Endothelial cell of umbilical vein (primary cell): Measurements from ENCODE around the gene CACNA1E. TPM values are rescaled to one million over a fixed set of nuclear protein-coding genes. Genes with fewer than 3 reads are reported as not detected.
A peak's percentile ranks its signal among the peaks of the same experiment; 100 is the strongest.

Experiments used
- BruUV-seq: library from RNA; stranded (reverse); fragments of 400-500 nt; replicated peaks from 2 replicates; lab custom pipeline; 2021; lab: Mats Ljungman, UMichigan
- CTCF ChIA-PET: fragments of 300-600, 350-600 bp; sonication (Branson Sonifier 250); formaldehyde crosslinking; loops from one replicate; lab custom pipeline; 2021; ENCODE audit warnings: antibody characterized with exemption, inconsistent platforms; lab: Charles Lee
- POLR2A ChIA-PET: fragments of 300-600, 350-600 bp; sonication (Branson Sonifier 250); formaldehyde crosslinking; loops from one replicate; lab custom pipeline; 2021; ENCODE audit warnings: antibody characterized with exemption, inconsistent platforms; lab: Charles Lee
- DNase-seq: peaks from one replicate; pipeline ENCODE4 v3.0.0-alpha.2; 2011; ENCODE audit warnings: low read depth, low spot score
- FAIRE-seq: peaks from 2 replicates; lab custom pipeline; 2011; peaks lifted over from hg19 to GRCh38; lab: Jason Lieb, UNC
- H2AFZ ChIP-seq: 2 replicates; pipeline ENCODE4 v1.6.0; 2012; ENCODE audit warnings: low read depth, low read length, control low read depth, inconsistent platforms
- H3K27ac ChIP-seq: 2 replicates; pipeline ENCODE4 v1.5.1; 2011; ENCODE audit warnings: low read depth, mild to moderate bottlenecking, control low read depth, low read length, moderate library complexity; ENCODE audit not compliant: insufficient read depth
- H3K27me3 ChIP-seq, 2 experiments: 2 replicates each; pipeline versions ENCODE4 v1.6.0 to v1.6.1; 2011; ENCODE audit warnings: low read length in 2 of 2, mixed read lengths in 1 of 2; ENCODE audit not compliant: control insufficient read depth in 2 of 2, insufficient read depth in 2 of 2
- H3K36me3 ChIP-seq, 2 experiments: 2 replicates in 1 of 2; 3 replicates in 1 of 2; pipeline ENCODE4 v1.5.1; 2011; ENCODE audit warnings: low read length in 2 of 2, mild to moderate bottlenecking in 1 of 2, moderate library complexity in 1 of 2; ENCODE audit not compliant: control insufficient read depth in 2 of 2, insufficient read depth in 2 of 2; ENCODE audit errors: extremely low read depth in 1 of 2
- H3K4me1 ChIP-seq: 3 replicates; pipeline ENCODE4 v1.5.1; 2011; ENCODE audit warnings: mild to moderate bottlenecking, low read length; ENCODE audit not compliant: control insufficient read depth, insufficient read depth; ENCODE audit errors: extremely low read depth
- H3K4me2 ChIP-seq: 2 replicates; pipeline ENCODE4 v1.6.1; 2011; ENCODE audit warnings: low read length, control low read depth, mixed read lengths; ENCODE audit not compliant: insufficient read depth
- H3K4me3 ChIP-seq, 3 experiments: fragments of 200-600 bp in 1 of 3; sonication (generic), shearing (Covaris generic) in 1 of 3; replicated peaks in 1 of 3; 2 replicates each; pipeline ENCODE4 v1.5.1; 2011 to 2016; ENCODE audit warnings: control low read depth in 3 of 3, low read length in 3 of 3, mild to moderate bottlenecking in 2 of 3, inconsistent platforms in 1 of 3, low read depth in 1 of 3, moderate library complexity in 1 of 3; ENCODE audit not compliant: insufficient read depth in 1 of 3
- H3K79me2 ChIP-seq: 2 replicates; pipeline ENCODE4 v1.6.0; 2012; ENCODE audit warnings: low read length, inconsistent platforms; ENCODE audit not compliant: control insufficient read depth, insufficient read depth
- H3K9ac ChIP-seq: replicated peaks from 2 replicates; pipeline ENCODE3; 2011; ENCODE audit warnings: low read length, control low read depth; ENCODE audit not compliant: insufficient read depth; ENCODE audit errors: extremely low read depth
- H3K9me1 ChIP-seq: replicated peaks from 3 replicates; pipeline ENCODE4 v1.6.0; 2011; ENCODE audit warnings: mild to moderate bottlenecking, low read length; ENCODE audit not compliant: control insufficient read depth, insufficient read depth; ENCODE audit errors: extremely low read depth
- H3K9me3 ChIP-seq: replicated peaks from 2 replicates; pipeline ENCODE4 v1.5.1; 2012; ENCODE audit warnings: low read length, inconsistent platforms; ENCODE audit not compliant: control insufficient read depth, insufficient read depth
- H4K20me1 ChIP-seq: replicated peaks from 2 replicates; pipeline ENCODE3; 2011; ENCODE audit warnings: mild to moderate bottlenecking, low read length; ENCODE audit not compliant: control insufficient read depth, insufficient read depth; ENCODE audit errors: extremely low read depth
- EZH2 ChIP-seq: IDR thresholded peaks from 2 replicates; pipeline ENCODE4 v1.6.1; 2012; ENCODE audit warnings: borderline replicate concordance, low read depth, mild to moderate bottlenecking, moderate library complexity, low read length, inconsistent platforms; ENCODE audit not compliant: severe bottlenecking
- JUN ChIP-seq: IDR thresholded peaks from 2 replicates; pipeline ENCODE4 v1.6.1; 2011; ENCODE audit warnings: borderline replicate concordance, low read depth; ENCODE audit not compliant: insufficient read length, insufficient read depth
- MYC ChIP-seq: IDR thresholded peaks from one replicate; pipeline ENCODE4 v1.6.1; 2011; ENCODE audit warnings: mild to moderate bottlenecking, low read depth, low read length
- dilution Hi-C: fragments of 300-500 bp; cut with MboI; formaldehyde crosslinking; loops from one replicate; pipeline ENCODE4 v1.15.0; 2019; ENCODE audit warnings: low sequenced_read_pairs; ENCODE audit not compliant: extremely low pct_ligation_motif_present
- intact Hi-C: fragments of 100-400 bp; cut with micrococcal nuclease; formaldehyde crosslinking; loops from one replicate; pipeline ENCODE4 v1.10.0; 2022
- polyA plus RNA-seq, 4 experiments: library from polyadenylated mRNA; depleted of rRNA in 3 of 4; stranded (reverse) in 3 of 4; unstranded in 1 of 4; fragments of >200 nt; gene quantifications; 2 replicates each; pipeline versions ENCODE4 v1.2.1 to v1.2.3, GENCODE V29; 2011 to 2012; ENCODE audit warnings: missing spikeins in 1 of 4
- total RNA-seq: library from RNA; stranded (reverse); gene quantifications from 2 replicates; pipeline ENCODE4 v1.2.3, GENCODE V29; 2021
- TF ChIP-seq, protein P1 (sequence below): IDR thresholded peaks from 2 replicates; pipeline ENCODE4 v1.6.1; 2011; ENCODE audit not compliant: insufficient read depth, insufficient read length
- TF ChIP-seq, protein P2 (sequence below), 2 donors: IDR thresholded peaks; 1 replicate in 1 of 2; 2 replicates in 1 of 2; pipeline ENCODE4 v1.5.1; 2011; ENCODE audit warnings: low read length in 2 of 2, mild to moderate bottlenecking in 2 of 2, moderate library complexity in 2 of 2, control low read depth in 1 of 2, inconsistent platforms in 1 of 2, low read depth in 1 of 2; ENCODE audit not compliant: insufficient read depth in 1 of 2; ENCODE audit errors: extremely low read depth in 1 of 2

The CACNA1E gene
- total and polyA plus RNA-seq, 2 donors (not counting 3 experiments of a cell fraction or from before 2014, with no cell fraction given): not detected

DNA sequence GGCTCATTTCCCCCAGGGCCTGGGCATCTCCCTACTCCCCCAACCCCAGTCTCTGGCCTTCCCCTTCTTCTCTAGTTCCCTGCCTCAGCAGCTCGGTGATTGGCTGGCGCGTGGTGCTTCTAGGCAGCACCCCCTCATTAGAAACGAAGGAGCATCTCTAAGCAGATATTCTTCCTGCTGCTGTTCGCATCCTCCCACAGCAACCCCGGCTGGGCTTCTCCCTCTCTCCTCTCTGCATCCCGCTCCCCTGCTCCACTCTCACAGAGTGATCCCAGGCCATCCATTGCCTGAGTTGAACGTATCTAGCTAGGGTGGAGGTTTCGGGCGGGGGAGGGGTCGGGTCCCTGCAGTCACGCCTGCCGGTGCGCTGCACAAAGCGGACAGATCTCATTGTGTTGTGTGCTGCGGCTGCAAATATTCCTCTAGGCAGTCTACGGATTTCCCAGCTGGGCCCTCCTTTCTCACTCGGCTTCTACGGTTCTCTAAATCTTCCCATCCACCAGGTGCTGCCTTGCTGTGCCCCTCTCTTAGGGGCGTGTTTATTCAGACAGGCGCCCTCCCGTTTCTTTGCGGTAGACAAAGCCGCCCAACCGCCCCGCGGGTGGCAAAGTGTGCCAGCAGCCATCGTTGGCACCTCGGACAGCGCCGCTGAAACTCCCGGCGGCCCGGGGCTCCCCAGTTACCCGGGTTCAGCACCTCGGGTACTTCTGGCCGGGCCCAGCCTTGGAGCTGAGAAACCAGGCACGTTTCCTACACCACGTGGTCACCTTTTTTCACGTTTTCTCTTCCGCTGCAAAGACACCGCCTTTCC is 2.2 kb downstream of the CACNA1E start:
- BruUV-seq: no TSS peak

More for the DNA sequence above, 2.2 kb downstream of the CACNA1E start:
- Histone ChIP-seq H3K9me3 (no peaks in the 10 kb centered on the region), H3K27me3 (peaks cover 31 to 47% of the 10 kb centered on the region in 2 experiments), H2AFZ (no peak overlapping the region), H3K4me1 (no peaks in the 10 kb centered on the region), H4K20me1 (no peaks in the 10 kb centered on the region), H3K4me3 (no peak overlapping the region), H3K9ac (no peak overlapping the region), H3K79me2 (no peaks in the 10 kb centered on the region), H3K36me3 (no peaks in the 10 kb centered on the region), H3K27ac (no peak overlapping the region), H3K4me2 (no peak overlapping the region), H3K9me1 (no peaks in the 10 kb centered on the region)
- DNase-seq (no peak), FAIRE-seq (no peak)
- ChIA-PET POLR2A (no interaction called here), CTCF (interaction anchor here (0.7 to 1.6 kb wide), 2 partner anchors 195 to 595 kb away, joined by 3 to 7 read pairs; no protein-coding TSS in a partner anchor)
- dilution Hi-C loops: no loop called here
- TF ChIP-seq MYC: no peak
- TF ChIP-seq, protein P1, sequence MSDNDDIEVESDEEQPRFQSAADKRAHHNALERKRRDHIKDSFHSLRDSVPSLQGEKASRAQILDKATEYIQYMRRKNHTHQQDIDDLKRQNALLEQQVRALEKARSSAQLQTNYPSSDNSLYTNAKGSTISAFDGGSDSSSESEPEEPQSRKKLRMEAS: no peak
- TF ChIP-seq JUN: no peak
- TF ChIP-seq EZH2: peak; percentile 52
- TF ChIP-seq, protein P2, sequence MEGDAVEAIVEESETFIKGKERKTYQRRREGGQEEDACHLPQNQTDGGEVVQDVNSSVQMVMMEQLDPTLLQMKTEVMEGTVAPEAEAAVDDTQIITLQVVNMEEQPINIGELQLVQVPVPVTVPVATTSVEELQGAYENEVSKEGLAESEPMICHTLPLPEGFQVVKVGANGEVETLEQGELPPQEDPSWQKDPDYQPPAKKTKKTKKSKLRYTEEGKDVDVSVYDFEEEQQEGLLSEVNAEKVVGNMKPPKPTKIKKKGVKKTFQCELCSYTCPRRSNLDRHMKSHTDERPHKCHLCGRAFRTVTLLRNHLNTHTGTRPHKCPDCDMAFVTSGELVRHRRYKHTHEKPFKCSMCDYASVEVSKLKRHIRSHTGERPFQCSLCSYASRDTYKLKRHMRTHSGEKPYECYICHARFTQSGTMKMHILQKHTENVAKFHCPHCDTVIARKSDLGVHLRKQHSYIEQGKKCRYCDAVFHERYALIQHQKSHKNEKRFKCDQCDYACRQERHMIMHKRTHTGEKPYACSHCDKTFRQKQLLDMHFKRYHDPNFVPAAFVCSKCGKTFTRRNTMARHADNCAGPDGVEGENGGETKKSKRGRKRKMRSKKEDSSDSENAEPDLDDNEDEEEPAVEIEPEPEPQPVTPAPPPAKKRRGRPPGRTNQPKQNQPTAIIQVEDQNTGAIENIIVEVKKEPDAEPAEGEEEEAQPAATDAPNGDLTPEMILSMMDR (IDR thresholded peaks at IDR 0.05; ENCODE audit: extremely low read depth in 1 of 2, insufficient read depth in 1 of 2, low read depth in 1 of 2, low read length in 2 of 2): no peak
- intact Hi-C loops: no loop called here
